ENCODE measurements around the gene CNTNAP5. TPM values are rescaled to one million over a fixed set of nuclear protein-coding genes. Genes with fewer than 3 reads are reported as not detected.

Gene CNTNAP5
- total and polyA plus RNA-seq, 9 of the 15 experiments (the other 6 are each of a cell fraction or from before 2014, with no cell fraction given): not detected

GRCh38 chr2:124424074-124424473 lies 399.0 kb downstream of the CNTNAP5 start (continued):
- no peak for TF ChIP-seq ATF6 (CRISPR knock-in tag; IDR thresholded peaks at IDR 0.05)

- ChIA-PET POLR2A (no interaction called here), CTCF (ENCODE audit: low intra/inter-chr PET ratio) (no interaction called here)
- no peaks in the 10 kb centered on the region for H3K36me3 ChIP-seq (ENCODE audit: control insufficient read depth, insufficient read depth, low read length)
- in situ Hi-C loops (cut with MboI) (no loop called here), intact Hi-C loops (cut with micrococcal nuclease) (no loop called here)
- ATAC-seq (no peak), DNase-seq (ENCODE audit: extremely low read depth in 1 of 4, low spot score in 3 of 4) (no peak), FAIRE-seq (no peak)
- no TSS peak for BruUV-seq (replicated peaks)
- H3K79me2 ChIP-seq (ENCODE audit: control insufficient read depth, insufficient read depth, low read length): no peaks in the 10 kb centered on the region
- no peak overlapping the region for H2AFZ ChIP-seq (ENCODE audit: low read depth, low read length)
- H3K4me1 ChIP-seq (replicated peaks in 1 of 2; ENCODE audit: control insufficient read depth in 2 of 2, insufficient read depth in 2 of 2, low read length in 2 of 2): no peaks in the 10 kb centered on the region
- no peak overlapping the region for H3K4me2 ChIP-seq (ENCODE audit: insufficient read depth, low read length)
- no peaks in the 10 kb centered on the region for H3K27me3 ChIP-seq (ENCODE audit: control insufficient read depth in 2 of 2, insufficient read depth in 2 of 2, low read length in 2 of 2)
- H3K4me3 ChIP-seq: no peak overlapping the region
- WGBS (ENCODE audit: insufficient coverage, low coverage, missing lambda C conversion rate): 0% methylated on average over 2 of the region's 2 CpGs
- no peak overlapping the region for H3K9ac ChIP-seq (ENCODE audit: insufficient read depth in 1 of 2, low read depth in 2 of 2, low read length in 2 of 2)
- TF ChIP-seq SETDB1 (IDR thresholded peaks at IDR 0.05; ENCODE audit: low read length) (no peak), CREBBP (IDR thresholded peaks at IDR 0.05; ENCODE audit: low read depth, low read length) (no peak), SMARCB1 (IDR thresholded peaks at IDR 0.05; ENCODE audit: insufficient read length, low read depth) (no peak), HNRNPL (IDR thresholded peaks at IDR 0.05; ENCODE audit: low read depth, low read length) (no peak)
- H3K9me1 ChIP-seq (ENCODE audit: control insufficient read depth, insufficient read depth, low read length): no peaks in the 10 kb centered on the region
- H3K27ac ChIP-seq (ENCODE audit: extremely low read depth, low read depth, low read length): no peak overlapping the region
- no peaks in the 10 kb centered on the region for H4K20me1 ChIP-seq (replicated peaks; ENCODE audit: control insufficient read depth, insufficient read depth, low read length)
- H3K9me3 ChIP-seq (replicated peaks; ENCODE audit: control insufficient read depth, insufficient read depth, low read depth, low read length): no peaks in the 10 kb centered on the region
Observed at GRCh38 chr2:124426122-124426521, 401.0 kb downstream of the CNTNAP5 start.

Data from K562 (cell line).